IMR-90 (cell line): ENCODE results near the gene THPO. TPM values are rescaled to one million over a fixed set of nuclear protein-coding genes. Genes with fewer than 3 reads are reported as not detected.

Source experiments
- ATAC-seq: fragments of 200-7000 bp; cut with Tn5 transposase; 2 replicates; pipeline ENCODE4 v1.9.1; 2020; ENCODE audit warnings: low read depth, mild to moderate bottlenecking, moderate library complexity
- BruUV-seq: library from RNA; stranded (reverse); fragments of 400-500 nt; replicated peaks from 2 replicates; lab custom pipeline; 2021; lab: Mats Ljungman, UMichigan
- CTCF ChIA-PET: fragments of 300-600 bp; formaldehyde crosslinking; extraction: SDS; loops from one replicate; lab custom pipeline; 2021; ENCODE audit warnings: antibody characterized with exemption; lab: Yijun Ruan, JAX
- POLR2A ChIA-PET: fragments of 300-600 bp; sonication (Branson Sonifier 250); formaldehyde crosslinking; loops from one replicate; lab custom pipeline; 2022; ENCODE audit warnings: antibody characterized with exemption; ENCODE audit not compliant: unreplicated experiment; lab: Charles Lee
- DNase-seq: peaks from one replicate; pipeline ENCODE4 v3.0.0; 2013
- H2AFZ ChIP-seq: replicated peaks from 2 replicates; pipeline ENCODE3; 2013; ENCODE audit warnings: low read length, mild to moderate bottlenecking; ENCODE audit not compliant: poor library complexity
- H2AK5ac ChIP-seq: 2 replicates; pipeline ENCODE4 v1.6.1; 2013; ENCODE audit warnings: low read depth, low read length, inconsistent platforms
- H2AK9ac ChIP-seq: replicated peaks from 2 replicates; pipeline ENCODE3; 2013; ENCODE audit warnings: mild to moderate bottlenecking, low read depth, low read length, moderate library complexity; ENCODE audit not compliant: poor library complexity
- H2BK120ac ChIP-seq: 2 replicates; pipeline ENCODE4 v1.6.1; 2013; ENCODE audit warnings: low read depth, low read length, inconsistent platforms
- H2BK15ac ChIP-seq: 3 replicates; pipeline ENCODE4 v1.6.1; 2013; ENCODE audit warnings: low read depth, low read length, inconsistent platforms
- H2BK20ac ChIP-seq: 2 replicates; pipeline ENCODE4 v1.6.1; 2013; ENCODE audit warnings: low read depth, mild to moderate bottlenecking, inconsistent platforms, low read length, moderate library complexity
- H2BK5ac ChIP-seq: 2 replicates; pipeline ENCODE4 v1.6.1; 2013; ENCODE audit warnings: mild to moderate bottlenecking, low read depth, low read length, inconsistent platforms; ENCODE audit not compliant: poor library complexity, severe bottlenecking
- H3K14ac ChIP-seq: replicated peaks from 2 replicates; pipeline ENCODE4 v1.6.1; 2013; ENCODE audit warnings: low read depth, low read length, inconsistent platforms
- H3K18ac ChIP-seq: 2 replicates; pipeline ENCODE4 v1.6.1; 2013; ENCODE audit warnings: low read depth, low read length, control low read depth
- H3K23ac ChIP-seq: 2 replicates; pipeline ENCODE4 v1.6.1; 2013; ENCODE audit warnings: low read depth, low read length, inconsistent platforms
- H3K27ac ChIP-seq: 2 replicates; pipeline ENCODE4 v1.5.1; 2013; ENCODE audit warnings: mild to moderate bottlenecking, control low read depth, low read length; ENCODE audit not compliant: insufficient read depth
- H3K27me3 ChIP-seq: 2 replicates; pipeline ENCODE4 v1.6.1; 2013; ENCODE audit warnings: low read length; ENCODE audit not compliant: control insufficient read depth, insufficient read depth
- H3K36me3 ChIP-seq: 2 replicates; pipeline ENCODE4 v1.6.1; 2013; ENCODE audit warnings: low read length, mixed read lengths; ENCODE audit not compliant: control insufficient read depth, insufficient read depth
- H3K4ac ChIP-seq: 2 replicates; pipeline ENCODE4 v1.6.1; 2013; ENCODE audit warnings: low read depth, low read length, inconsistent platforms
- H3K4me1 ChIP-seq: 2 replicates; pipeline ENCODE4 v1.6.1; 2013; ENCODE audit warnings: low read length, mixed read lengths; ENCODE audit not compliant: control insufficient read depth, insufficient read depth
- H3K4me2 ChIP-seq: 2 replicates; pipeline ENCODE4 v1.6.1; 2013; ENCODE audit warnings: low read depth, mild to moderate bottlenecking, control low read depth, low read length, moderate library complexity
- H3K4me3 ChIP-seq: 2 replicates; pipeline ENCODE4 v1.5.1; 2013; ENCODE audit warnings: low read depth, mild to moderate bottlenecking, control low read depth, low read length, moderate library complexity; ENCODE audit not compliant: insufficient read depth
- H3K56ac ChIP-seq: 2 replicates; pipeline ENCODE4 v1.6.1; 2013; ENCODE audit warnings: low read length, inconsistent platforms; ENCODE audit not compliant: insufficient read depth; ENCODE audit errors: extremely low read depth
- H3K79me1 ChIP-seq, 2 experiments: 2 replicates each; pipeline ENCODE4 v1.6.1; 2013; ENCODE audit warnings: low read length in 2 of 2, inconsistent platforms in 1 of 2, low read depth in 1 of 2
- H3K9ac ChIP-seq: 2 replicates; pipeline ENCODE4 v1.6.1; 2013; ENCODE audit warnings: low read depth, low read length, control low read depth
- H3K9me1 ChIP-seq: 2 replicates; pipeline ENCODE4 v1.6.1; 2013; ENCODE audit warnings: low read length, inconsistent platforms; ENCODE audit not compliant: insufficient read depth
- H3K9me3 ChIP-seq: 2 replicates; pipeline ENCODE4 v1.6.1; 2013; ENCODE audit warnings: low read length; ENCODE audit not compliant: control insufficient read depth, insufficient read depth
- H4K20me1 ChIP-seq: 2 replicates; pipeline ENCODE4 v1.6.1; 2013; ENCODE audit warnings: low read length, inconsistent platforms; ENCODE audit not compliant: insufficient read depth
- H4K5ac ChIP-seq: 2 replicates; pipeline ENCODE4 v1.6.1; 2013; ENCODE audit warnings: mild to moderate bottlenecking, low read depth, low read length, control low read depth
- H4K8ac ChIP-seq, 2 experiments: 2 replicates each; pipeline ENCODE4 v1.6.1; 2013; ENCODE audit warnings: low read depth in 2 of 2, low read length in 2 of 2, control low read depth in 1 of 2, inconsistent platforms in 1 of 2
- H4K91ac ChIP-seq: 2 replicates; pipeline ENCODE4 v1.6.1; 2013; ENCODE audit warnings: low read depth, low read length, inconsistent platforms; ENCODE audit not compliant: insufficient read depth
- FOS ChIP-seq: fragments of 150-350 bp; IDR thresholded peaks from 2 replicates; pipeline ENCODE4 v1.6.1; 2016; ENCODE audit warnings: low read depth, low read length
- MAFK ChIP-seq: IDR thresholded peaks from 2 replicates; pipeline ENCODE4 v1.6.1; 2012; ENCODE audit warnings: low read depth, low read length, improper control_type of control experiment
- MXI1 ChIP-seq: IDR thresholded peaks from 2 replicates; pipeline ENCODE4 v1.6.1; 2012; ENCODE audit warnings: low read depth, mild to moderate bottlenecking, low read length, moderate library complexity, borderline replicate concordance
- WGBS, 2 experiments: methylation state at CpG; one replicate each; pipeline versions ENCODE4 v1.1.5 to v1.1.7; 2013; ENCODE audit warnings: missing lambda C conversion rate in 2 of 2; ENCODE audit not compliant: insufficient read length in 1 of 2; ENCODE audit errors: extremely low coverage in 2 of 2; 5-methylcytosine and 5-hydroxymethylcytosine counted together
- dilution Hi-C: fragments of 300-500 bp; cut with HindIII; formaldehyde crosslinking; loops from one replicate; pipeline ENCODE4 v1.14.3; 2018; ENCODE audit warnings: low sequenced_read_pairs; ENCODE audit not compliant: unreplicated experiment
- in situ Hi-C: fragments of 300-500 bp; cut with MboI; formaldehyde crosslinking; loops from 3 replicates; pipeline ENCODE4 v1.14.3; 2019; ENCODE audit warnings: low sequenced_read_pairs, inconsistent platforms, mixed read lengths
- intact Hi-C: fragments of 100-400 bp; cut with micrococcal nuclease; formaldehyde crosslinking; loops from 2 replicates; pipeline ENCODE4 v1.10.0; 2022
- polyA plus RNA-seq, 3 experiments: library from polyadenylated mRNA; depleted of rRNA; stranded (reverse); fragments of >200 nt; gene quantifications; 2 replicates each; pipeline ENCODE4 v1.2.3, GENCODE V29; 2012; ENCODE audit warnings: low replicate concordance in 1 of 3
- total RNA-seq: library from RNA; depleted of rRNA; stranded (reverse); fragments of >200 nt; gene quantifications from 2 replicates; pipeline ENCODE4 v1.2.3, GENCODE V29; 2012

Gene THPO
- total and polyA plus RNA-seq, 2 of the 4 experiments (the other 2 are of a cell fraction), result not detected

- H4K20me1 ChIP-seq, result peaks cover 11% of the 10 kb centered on the region; the same call in 1 of the 2 replicates
- no peak overlapping the region for H2AK9ac ChIP-seq
- DNase-seq, result no peak
- peaks cover 32% of the 10 kb centered on the region for H3K27me3 ChIP-seq
- no peak overlapping the region for H4K91ac ChIP-seq
- no peak overlapping the region for H3K4ac ChIP-seq
- TF ChIP-seq MXI1, result no peak
- TF ChIP-seq FOS, result no peak
- 0 out of 2 replicates have a peak, but pooled peaks have one; percentile 36 for TF ChIP-seq MAFK
- no peaks in the 10 kb centered on the region for H3K9me1 ChIP-seq
- H4K5ac ChIP-seq, result no peak overlapping the region
- H3K9ac ChIP-seq, result no peak overlapping the region
- ChIA-PET CTCF (interaction anchor here (0.8 to 1.9 kb wide), 16 partner anchors 8 to 436 kb away, joined by 3 to 30 read pairs (median 7); partner anchors contain the start of gene CHRD), POLR2A (no interaction called here)
- H3K4me3 ChIP-seq, result no peak overlapping the region
- dilution Hi-C loops, result loop anchor here (25.0 kb wide), 1 partner anchor 165 kb away; no protein-coding TSS in a partner anchor
- H2BK15ac ChIP-seq, result no peak overlapping the region
- no peak overlapping the region for H2BK5ac ChIP-seq
- WGBS, 2 experiments, result 72% methylated on average over 5 of the region's 8 CpGs; no CpG with 5 or more reads in 1 of the 2 experiments
- H3K4me1 ChIP-seq, result 0 out of 2 replicates have a peak, but pooled peaks cover 6% of the 10 kb centered on the region
- no TSS peak for BruUV-seq
- no peak overlapping the region for H4K8ac ChIP-seq
- no peaks in the 10 kb centered on the region for H3K9me3 ChIP-seq
- in situ Hi-C loops, result loop anchor here (5.0 to 10.0 kb wide), 3 partner anchors 160 to 432 kb away; no protein-coding TSS in a partner anchor
- no peak for ATAC-seq
- H2BK20ac ChIP-seq, result no peak overlapping the region
- no peak overlapping the region for H3K23ac ChIP-seq
- H3K18ac ChIP-seq, result no peak overlapping the region
- no peak overlapping the region for H3K56ac ChIP-seq
- no peak overlapping the region for H3K4me2 ChIP-seq
- 0 out of 4 replicates have a peak, but pooled peaks cover 0 to 3% of the 10 kb centered on the region in 2 experiments for H3K79me1 ChIP-seq
- no peak overlapping the region for H2BK120ac ChIP-seq
- no peak overlapping the region for H2AFZ ChIP-seq
- H2AK5ac ChIP-seq, result no peak overlapping the region
- no peak overlapping the region for H3K14ac ChIP-seq
- H3K27ac ChIP-seq, result no peak overlapping the region
- intact Hi-C loops, result loop anchor here (5.0 kb wide), 2 partner anchors 405 to 430 kb away; no protein-coding TSS in a partner anchor
- peaks cover 8% of the 10 kb centered on the region for H3K36me3 ChIP-seq
These were observed 5.6 kb downstream of the THPO start for GRCh38 chr3:184372296-184372821.
